SU-DHL-6 (cell line): ENCODE data around the gene FRS2.

Experiments used
- H2AFZ ChIP-seq: fragments of 200-600 bp; sonication (generic); 2 replicates; pipeline ENCODE4 v1.6.1; 2014; ENCODE audit warnings: low read depth, mild to moderate bottlenecking, moderate library complexity, mixed read lengths, antibody characterized with exemption, low read length; ENCODE audit not compliant: severe bottlenecking
- H3F3A ChIP-seq: fragments of 200-600 bp; shearing (Covaris generic); 2 replicates; pipeline ENCODE4 v1.6.0; 2016; ENCODE audit warnings: antibody characterized with exemption, mild to moderate bottlenecking; ENCODE audit not compliant: insufficient read depth
- H3K27ac ChIP-seq: fragments of 200-600 bp; sonication (generic); 2 replicates; pipeline ENCODE4 v1.5.1; 2016; ENCODE audit warnings: low read depth, mild to moderate bottlenecking, low read length, moderate library complexity, mixed read lengths
- H3K27me3 ChIP-seq: fragments of 200-600 bp; sonication (generic), shearing (Covaris generic); 2 replicates; pipeline ENCODE4 v1.6.0; 2014; ENCODE audit warnings: mild to moderate bottlenecking, low read length
- H3K36me3 ChIP-seq: fragments of 200-600 bp; sonication (generic); 2 replicates; pipeline ENCODE4 v1.6.1; 2014; ENCODE audit warnings: mild to moderate bottlenecking, low read length, mixed read lengths
- H3K4me2 ChIP-seq: fragments of 300-600, 200-600 bp; shearing (Covaris generic), sonication (generic); 2 replicates; pipeline ENCODE4 v1.6.0; 2014; ENCODE audit warnings: low read length, low read depth, mild to moderate bottlenecking; ENCODE audit not compliant: poor library complexity, severe bottlenecking
- H3K4me3 ChIP-seq: fragments of 200-600 bp; sonication (generic); 2 replicates; pipeline ENCODE4 v1.5.1; 2014; ENCODE audit warnings: antibody characterized with exemption, low read length, mild to moderate bottlenecking, mixed read lengths; ENCODE audit not compliant: insufficient read depth, poor library complexity, severe bottlenecking
- H3K79me2 ChIP-seq: fragments of 200-600 bp; sonication (generic); 2 replicates; pipeline ENCODE4 v1.6.1; 2014; ENCODE audit warnings: mild to moderate bottlenecking, low read length, moderate library complexity; ENCODE audit not compliant: insufficient read depth
- H3K9ac ChIP-seq: fragments of 200-600 bp; sonication (generic); 2 replicates; pipeline ENCODE4 v1.7.0; 2014; ENCODE audit warnings: mild to moderate bottlenecking, low read length
- H3K9me2 ChIP-seq: fragments of 200-600 bp; sonication (generic); replicated peaks from 2 replicates; pipeline ENCODE4 v1.6.1; 2014; ENCODE audit warnings: low read length; ENCODE audit not compliant: insufficient read depth
- H3K9me3 ChIP-seq: fragments of 200-600 bp; sonication (generic); 2 replicates; pipeline ENCODE4 v1.6.1; 2014; ENCODE audit warnings: low read length, mixed read lengths; ENCODE audit not compliant: insufficient read depth
- H4K20me1 ChIP-seq: fragments of 200-600 bp; sonication (generic); 2 replicates; pipeline ENCODE4 v1.6.1; 2014; ENCODE audit warnings: low read depth, mild to moderate bottlenecking, antibody characterized with exemption, low read length, moderate library complexity, mixed read lengths
- EZH2phosphoT487 ChIP-seq: fragments of 200-600 bp; sonication (generic), shearing (Covaris generic); conservative IDR thresholded peaks from 2 replicates; pipeline ENCODE4 v1.6.1; 2018; ENCODE audit warnings: mild to moderate bottlenecking, antibody characterized with exemption, low read length, moderate library complexity, mixed read lengths
- TF ChIP-seq, protein P1 (sequence below): fragments of 200-600 bp; sonication (generic); IDR thresholded peaks from one replicate; pipeline ENCODE4 v1.5.1; 2017; ENCODE audit warnings: antibody characterized with exemption, mild to moderate bottlenecking, low read length, moderate library complexity; ENCODE audit not compliant: insufficient read depth, poor library complexity, severe bottlenecking

The FRS2 gene

DNA sequence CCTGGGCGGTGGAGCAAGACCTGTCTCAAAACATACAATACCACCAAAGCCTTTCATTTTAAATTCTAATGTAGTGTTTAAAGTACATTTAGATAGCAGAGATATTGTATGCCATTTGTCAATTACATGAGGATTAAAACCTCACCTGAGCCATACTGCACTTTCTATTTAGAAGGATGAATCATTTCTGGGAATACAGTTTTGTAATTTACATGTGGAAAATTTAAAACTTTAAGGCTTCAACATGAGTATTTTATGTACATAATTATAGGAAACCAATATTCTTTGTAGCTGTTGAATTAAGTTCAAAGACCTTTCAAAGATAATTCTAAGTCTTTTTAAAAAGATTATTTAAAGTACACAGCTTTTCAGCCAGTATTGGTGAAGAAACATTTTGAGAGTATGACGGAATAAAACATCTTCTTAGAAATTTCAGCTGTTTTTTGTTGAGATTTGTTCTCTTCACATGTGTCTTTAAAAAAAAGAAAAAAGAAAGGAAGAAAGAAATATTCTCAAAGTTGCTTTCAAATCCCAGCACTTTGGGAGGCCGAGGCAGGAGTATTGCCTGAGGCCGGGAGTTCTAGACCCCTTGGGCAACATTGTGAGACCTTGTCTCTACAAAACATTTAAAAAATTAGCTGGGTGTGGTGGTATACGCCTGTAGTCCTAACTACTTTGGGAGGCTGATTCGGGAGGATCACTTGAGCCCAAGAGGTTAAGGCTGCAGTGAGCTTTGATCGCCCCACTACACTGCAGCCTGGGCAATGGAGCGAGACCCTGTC is 80.6 kb downstream of the FRS2 start:
- no peak for TF ChIP-seq EZH2phosphoT487
- TF ChIP-seq, protein P1, sequence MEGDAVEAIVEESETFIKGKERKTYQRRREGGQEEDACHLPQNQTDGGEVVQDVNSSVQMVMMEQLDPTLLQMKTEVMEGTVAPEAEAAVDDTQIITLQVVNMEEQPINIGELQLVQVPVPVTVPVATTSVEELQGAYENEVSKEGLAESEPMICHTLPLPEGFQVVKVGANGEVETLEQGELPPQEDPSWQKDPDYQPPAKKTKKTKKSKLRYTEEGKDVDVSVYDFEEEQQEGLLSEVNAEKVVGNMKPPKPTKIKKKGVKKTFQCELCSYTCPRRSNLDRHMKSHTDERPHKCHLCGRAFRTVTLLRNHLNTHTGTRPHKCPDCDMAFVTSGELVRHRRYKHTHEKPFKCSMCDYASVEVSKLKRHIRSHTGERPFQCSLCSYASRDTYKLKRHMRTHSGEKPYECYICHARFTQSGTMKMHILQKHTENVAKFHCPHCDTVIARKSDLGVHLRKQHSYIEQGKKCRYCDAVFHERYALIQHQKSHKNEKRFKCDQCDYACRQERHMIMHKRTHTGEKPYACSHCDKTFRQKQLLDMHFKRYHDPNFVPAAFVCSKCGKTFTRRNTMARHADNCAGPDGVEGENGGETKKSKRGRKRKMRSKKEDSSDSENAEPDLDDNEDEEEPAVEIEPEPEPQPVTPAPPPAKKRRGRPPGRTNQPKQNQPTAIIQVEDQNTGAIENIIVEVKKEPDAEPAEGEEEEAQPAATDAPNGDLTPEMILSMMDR: no peak
- no peaks in the 10 kb centered on the region for H3K36me3 ChIP-seq
- H3K27ac ChIP-seq: no peak overlapping the region
- no peak overlapping the region for H3K9ac ChIP-seq
- H3K9me2 ChIP-seq: no peaks in the 10 kb centered on the region
- H3K4me3 ChIP-seq: no peak overlapping the region
- H4K20me1 ChIP-seq: no peaks in the 10 kb centered on the region
- H3K4me2 ChIP-seq: no peak overlapping the region
- H3K9me3 ChIP-seq: no peaks in the 10 kb centered on the region
- H3K27me3 ChIP-seq: no peaks in the 10 kb centered on the region
- no peaks in the 10 kb centered on the region for H3K79me2 ChIP-seq
- H2AFZ ChIP-seq: no peak overlapping the region
- no peaks in the 10 kb centered on the region for H3F3A ChIP-seq

DNA sequence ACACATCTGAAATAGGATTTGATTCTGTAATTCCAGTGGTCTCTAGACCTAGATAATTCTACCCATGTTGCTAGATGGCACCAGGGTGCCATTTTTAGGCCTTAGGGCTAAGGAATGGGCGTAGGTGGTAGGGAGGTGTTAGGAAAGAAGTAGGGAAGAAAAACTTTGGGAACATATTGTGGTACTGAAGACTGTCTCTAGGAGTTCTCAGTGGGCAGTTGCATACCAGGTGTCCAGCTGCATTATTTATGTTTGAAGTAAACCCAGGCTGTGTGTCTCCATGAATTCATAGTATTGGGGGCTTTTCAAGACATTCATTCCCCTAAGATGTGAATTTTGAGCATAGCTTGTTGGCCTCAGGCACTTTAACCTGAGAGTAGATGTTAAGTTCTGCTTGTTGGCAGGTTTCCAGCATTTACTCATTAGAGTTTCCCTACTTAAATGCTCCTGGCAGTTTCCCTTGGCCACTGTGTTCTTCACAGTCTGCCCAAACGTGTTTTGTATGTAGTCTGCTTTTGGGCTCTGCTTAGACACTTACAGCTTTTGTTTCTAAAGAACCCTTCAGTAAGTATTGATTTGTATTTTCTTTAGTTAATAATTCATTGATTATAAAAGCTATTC is 83.5 kb downstream of the FRS2 start:
- no peaks in the 10 kb centered on the region for H3K9me2 ChIP-seq
- H3K79me2 ChIP-seq: no peaks in the 10 kb centered on the region
- H3F3A ChIP-seq: no peaks in the 10 kb centered on the region
- no peak overlapping the region for H3K4me2 ChIP-seq
- H3K27me3 ChIP-seq: no peaks in the 10 kb centered on the region
- H4K20me1 ChIP-seq: no peaks in the 10 kb centered on the region
- H3K9ac ChIP-seq: no peak overlapping the region
- no peak overlapping the region for H2AFZ ChIP-seq
- H3K36me3 ChIP-seq: no peaks in the 10 kb centered on the region
- no peaks in the 10 kb centered on the region for H3K9me3 ChIP-seq
- TF ChIP-seq, protein P1: no peak
- TF ChIP-seq EZH2phosphoT487: no peak
- H3K4me3 ChIP-seq: no peak overlapping the region
- no peak overlapping the region for H3K27ac ChIP-seq

DNA sequence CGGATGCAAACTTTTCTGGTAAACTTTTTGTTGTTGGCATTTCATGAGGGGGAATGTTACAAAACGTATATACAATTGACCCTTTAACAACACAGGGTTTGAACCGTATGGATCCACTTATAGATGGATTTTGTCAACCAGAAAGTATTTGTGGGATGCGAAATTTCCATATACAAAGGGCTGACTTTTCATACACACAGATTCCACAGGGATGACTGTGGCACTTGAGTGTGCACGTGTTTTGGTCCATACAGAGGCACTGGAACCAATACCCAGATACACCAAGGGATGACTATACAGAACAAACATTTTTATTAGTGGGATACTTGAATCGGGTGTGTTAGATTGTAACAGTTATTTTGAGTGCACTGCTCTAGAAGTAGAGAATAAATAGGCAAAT is 85.3 kb downstream of the FRS2 start:
- no peaks in the 10 kb centered on the region for H3K9me2 ChIP-seq
- H3K27ac ChIP-seq: no peak overlapping the region
- no peaks in the 10 kb centered on the region for H3F3A ChIP-seq
- no peak overlapping the region for H3K9ac ChIP-seq
- no peak for TF ChIP-seq EZH2phosphoT487
- TF ChIP-seq, protein P1: no peak
- no peaks in the 10 kb centered on the region for H3K36me3 ChIP-seq
- H3K9me3 ChIP-seq: no peaks in the 10 kb centered on the region
- H3K79me2 ChIP-seq: no peaks in the 10 kb centered on the region
- no peak overlapping the region for H3K4me2 ChIP-seq
- no peak overlapping the region for H3K4me3 ChIP-seq
- H4K20me1 ChIP-seq: no peaks in the 10 kb centered on the region
- no peaks in the 10 kb centered on the region for H3K27me3 ChIP-seq
- H2AFZ ChIP-seq: no peak overlapping the region
